CD14-positive monocyte (primary cell): ENCODE results near the gene BLVRB. TPM values are rescaled to one million over a fixed set of nuclear protein-coding genes. Genes with fewer than 3 reads are reported as not detected.

ENCODE experiments used
- DNase-seq, 3 donors: peaks; one replicate each; pipeline ENCODE4 v3.0.0-alpha.2; 2011 to 2022
- H2AFZ ChIP-seq: 2 replicates; pipeline ENCODE4 v1.6.0; 2012; ENCODE audit warnings: mild to moderate bottlenecking, low read depth, low read length, inconsistent platforms; ENCODE audit not compliant: insufficient read depth, poor library complexity, severe bottlenecking
- H3K27ac ChIP-seq, 2 donors: 1 replicate in 1 of 2; 2 replicates in 1 of 2; pipeline ENCODE4 v1.5.1; 2012 to 2013; ENCODE audit warnings: low read length in 2 of 2, control low read depth in 1 of 2, inconsistent platforms in 1 of 2, low read depth in 1 of 2, mild to moderate bottlenecking in 1 of 2
- H3K27me3 ChIP-seq, 2 donors: one replicate each; pipeline versions ENCODE4 v1.6.0 to v1.6.1; 2011 to 2013; ENCODE audit warnings: low read length in 2 of 2; ENCODE audit not compliant: control insufficient read depth in 2 of 2, insufficient read depth in 2 of 2
- H3K36me3 ChIP-seq, 2 donors: replicated peaks in 1 of 2; 1 replicate in 1 of 2; 2 replicates in 1 of 2; pipeline versions ENCODE4 v1.5.1 to v1.6.1; 2012 to 2013; ENCODE audit warnings: low read length in 2 of 2, control low read depth in 1 of 2, inconsistent platforms in 1 of 2, mild to moderate bottlenecking in 1 of 2; ENCODE audit not compliant: insufficient read depth in 2 of 2, control insufficient read depth in 1 of 2
- H3K4me1 ChIP-seq, 2 donors: 1 replicate in 1 of 2; 2 replicates in 1 of 2; pipeline versions ENCODE4 v1.5.1 to v1.6.1; 2012 to 2013; ENCODE audit warnings: low read length in 2 of 2, control low read depth in 1 of 2, inconsistent platforms in 1 of 2, mild to moderate bottlenecking in 1 of 2, moderate library complexity in 1 of 2; ENCODE audit not compliant: insufficient read depth in 2 of 2, control insufficient read depth in 1 of 2
- H3K4me2 ChIP-seq: replicated peaks from 2 replicates; pipeline ENCODE3; 2012; ENCODE audit warnings: low read length, moderate library complexity, mild to moderate bottlenecking; ENCODE audit not compliant: poor library complexity, severe bottlenecking; ENCODE audit errors: extremely low read depth
- H3K4me3 ChIP-seq, 3 experiments: fragments of 200-600 bp in 1 of 3; sonication (generic) in 1 of 3; replicated peaks in 1 of 3; 1 replicate in 2 of 3; 2 replicates in 1 of 3; pipeline ENCODE4 v1.5.1; 2011 to 2013; ENCODE audit warnings: low read length in 3 of 3, mild to moderate bottlenecking in 3 of 3, control low read depth in 2 of 3, low read depth in 2 of 3, inconsistent platforms in 1 of 3, moderate library complexity in 1 of 3
- H3K79me2 ChIP-seq: 2 replicates; pipeline ENCODE4 v1.6.0; 2012; ENCODE audit warnings: mild to moderate bottlenecking, control low read depth, inconsistent platforms, low read length, moderate library complexity; ENCODE audit not compliant: insufficient read depth
- H3K9ac ChIP-seq: 2 replicates; pipeline ENCODE4 v1.6.0; 2017; ENCODE audit warnings: low read length, mild to moderate bottlenecking; ENCODE audit not compliant: insufficient read depth, poor library complexity, severe bottlenecking
- H3K9me3 ChIP-seq, 2 donors: replicated peaks in 1 of 2; 1 replicate in 1 of 2; 2 replicates in 1 of 2; pipeline versions ENCODE4 v1.5.1 to v1.6.1; 2012 to 2013; ENCODE audit warnings: low read length in 2 of 2, control low read depth in 1 of 2; ENCODE audit not compliant: control insufficient read depth in 1 of 2, insufficient read depth in 1 of 2
- H4K20me1 ChIP-seq: 2 replicates; pipeline ENCODE4 v1.6.0; 2012; ENCODE audit warnings: mild to moderate bottlenecking, low read length, control low read depth, moderate library complexity; ENCODE audit not compliant: insufficient read depth
- H3K27ac Mint-ChIP-seq, 7 donors: one replicate each; pipeline ENCODE4 v1.8.0; 2020; ENCODE audit warnings: mild to moderate bottlenecking in 7 of 7, mixed read lengths in 7 of 7, moderate library complexity in 6 of 7, inconsistent platforms in 2 of 7
- H3K27me3 Mint-ChIP-seq, 3 donors: one replicate each; pipeline ENCODE4 v1.8.0; 2021 to 2022; ENCODE audit warnings: low read depth in 3 of 3, mild to moderate bottlenecking in 3 of 3, mixed read lengths in 3 of 3, moderate library complexity in 3 of 3, inconsistent platforms in 1 of 3
- H3K36me3 Mint-ChIP-seq, 2 donors: one replicate each; pipeline ENCODE4 v1.8.0; 2020; ENCODE audit warnings: mixed read lengths in 2 of 2, inconsistent platforms in 1 of 2, mild to moderate bottlenecking in 1 of 2
- H3K4me1 Mint-ChIP-seq: one replicate; pipeline ENCODE4 v1.8.0; 2020; ENCODE audit warnings: mild to moderate bottlenecking, mixed read lengths
- H3K4me3 Mint-ChIP-seq, 2 donors: one replicate each; pipeline ENCODE4 v1.8.0; 2020; ENCODE audit warnings: mild to moderate bottlenecking in 2 of 2, mixed read lengths in 2 of 2, moderate library complexity in 1 of 2
- H3K9me3 Mint-ChIP-seq, 7 donors: one replicate each; pipeline ENCODE4 v1.8.0; 2020 to 2022; ENCODE audit warnings: mixed read lengths in 7 of 7, mild to moderate bottlenecking in 6 of 7, moderate library complexity in 6 of 7, inconsistent platforms in 2 of 7
- WGBS: methylation state at CpG from one replicate; pipeline ENCODE4 v1.1.5; 2013; ENCODE audit warnings: missing lambda C conversion rate; ENCODE audit not compliant: insufficient coverage; 5-methylcytosine and 5-hydroxymethylcytosine counted together
- intact Hi-C, 2 donors: fragments of 100-400 bp; cut with micrococcal nuclease; formaldehyde crosslinking; loops; one replicate each; pipeline versions ENCODE4 v1.15.0 to v1.15.1; 2023
- polyA plus RNA-seq, 3 donors: library from polyadenylated mRNA; depleted of rRNA in 1 of 3; unstranded in 2 of 3; stranded (reverse) in 1 of 3; fragments of 300-500 nt in 2 of 3; fragments of >200 nt in 1 of 3; fragmentation: Illumina TruSeq in 2 of 3; gene quantifications; 1 replicate in 2 of 3; 2 replicates in 1 of 3; pipeline ENCODE4 v1.2.3, GENCODE V29; 2012 to 2021
- TF ChIP-seq, protein P1 (sequence below): fragments of 200-600 bp; IDR thresholded peaks from one replicate; pipeline ENCODE4 v1.8.0; 2022; ENCODE audit warnings: antibody characterized with exemption, mild to moderate bottlenecking

The BLVRB gene
- polyA plus RNA-seq, 3 donors, result 299 to 625 (median 601) TPM

DNA sequence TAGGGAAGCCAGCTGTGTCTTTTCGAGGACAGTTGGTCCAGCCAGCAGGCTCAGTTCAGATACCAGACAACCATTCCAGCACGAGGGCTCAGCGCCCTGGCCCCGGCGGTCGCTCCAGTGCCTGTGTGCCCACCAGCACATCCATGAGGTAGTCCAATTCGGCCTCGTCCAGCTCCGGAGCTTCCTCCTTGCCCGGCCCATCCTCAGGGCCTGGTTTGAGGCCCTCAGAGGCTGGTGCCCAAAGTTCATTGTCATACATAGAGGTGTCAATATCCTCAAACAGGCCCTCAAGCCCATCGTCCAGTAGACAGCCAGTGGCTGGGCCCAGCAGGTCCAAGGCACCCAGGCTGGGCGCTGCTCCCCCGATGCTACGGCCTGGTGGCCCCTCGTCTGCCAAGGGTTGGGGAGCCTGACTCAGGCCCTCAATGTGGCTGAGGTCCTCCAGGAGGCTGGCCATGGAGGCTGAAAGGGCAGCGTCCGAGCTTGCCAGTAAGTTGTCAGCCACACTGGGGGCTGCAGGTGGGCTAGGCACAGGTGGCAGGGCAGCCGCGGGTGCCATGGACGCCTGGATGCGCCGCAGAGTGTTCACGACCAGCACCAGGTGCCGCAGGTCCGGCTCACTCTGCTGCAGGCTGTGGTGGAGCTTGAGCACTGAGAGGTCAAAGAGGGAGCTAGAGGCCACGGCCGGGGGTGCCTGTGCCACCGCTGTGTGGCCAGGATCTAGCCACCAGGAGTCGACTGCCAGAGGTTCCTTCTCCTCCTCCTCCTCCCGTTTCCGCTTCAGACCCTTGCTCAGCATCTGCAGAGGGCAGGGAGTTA is 42.6 kb downstream of the BLVRB start:
- H3K4me3 ChIP-seq, result no peak overlapping the region
- no peaks in the 10 kb centered on the region for H3K9me3 ChIP-seq
- intact Hi-C loops, result loop anchor here in 1 of 2 donors (10.0 kb wide), 1 partner anchor 118 kb away; no protein-coding TSS in a partner anchor
- H3K4me2 ChIP-seq, result no peak overlapping the region
- Mint-ChIP-seq H3K27me3 (peaks cover 0 to 5% (median under 1%) of the 10 kb centered on the region in 3 donors), H3K4me3 (no peak overlapping the region), H3K9me3 (no peaks in the 10 kb centered on the region), H3K4me1 (peaks cover 30% of the 10 kb centered on the region), H3K27ac (peak overlapping the region in 2 of 7 donors; percentile 62 to 95), H3K36me3 (peaks cover 14 to 15% of the 10 kb centered on the region in 2 donors)
- no peak overlapping the region for H3K27ac ChIP-seq
- peaks cover 22% of the 10 kb centered on the region for H4K20me1 ChIP-seq
- TF ChIP-seq, protein P1, sequence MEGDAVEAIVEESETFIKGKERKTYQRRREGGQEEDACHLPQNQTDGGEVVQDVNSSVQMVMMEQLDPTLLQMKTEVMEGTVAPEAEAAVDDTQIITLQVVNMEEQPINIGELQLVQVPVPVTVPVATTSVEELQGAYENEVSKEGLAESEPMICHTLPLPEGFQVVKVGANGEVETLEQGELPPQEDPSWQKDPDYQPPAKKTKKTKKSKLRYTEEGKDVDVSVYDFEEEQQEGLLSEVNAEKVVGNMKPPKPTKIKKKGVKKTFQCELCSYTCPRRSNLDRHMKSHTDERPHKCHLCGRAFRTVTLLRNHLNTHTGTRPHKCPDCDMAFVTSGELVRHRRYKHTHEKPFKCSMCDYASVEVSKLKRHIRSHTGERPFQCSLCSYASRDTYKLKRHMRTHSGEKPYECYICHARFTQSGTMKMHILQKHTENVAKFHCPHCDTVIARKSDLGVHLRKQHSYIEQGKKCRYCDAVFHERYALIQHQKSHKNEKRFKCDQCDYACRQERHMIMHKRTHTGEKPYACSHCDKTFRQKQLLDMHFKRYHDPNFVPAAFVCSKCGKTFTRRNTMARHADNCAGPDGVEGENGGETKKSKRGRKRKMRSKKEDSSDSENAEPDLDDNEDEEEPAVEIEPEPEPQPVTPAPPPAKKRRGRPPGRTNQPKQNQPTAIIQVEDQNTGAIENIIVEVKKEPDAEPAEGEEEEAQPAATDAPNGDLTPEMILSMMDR, result no peak
- H3K36me3 ChIP-seq, result peaks cover 12 to 13% of the 10 kb centered on the region in 2 donors
- no peak overlapping the region for H3K9ac ChIP-seq
- DNase-seq, result no peak
- peaks cover 19 to 36% of the 10 kb centered on the region in 2 donors for H3K4me1 ChIP-seq
- no peaks in the 10 kb centered on the region for H3K27me3 ChIP-seq
- H2AFZ ChIP-seq, result no peak overlapping the region
- peaks cover 37% of the 10 kb centered on the region for H3K79me2 ChIP-seq
- 96% methylated on average over 25 of the region's 31 CpGs for whole genome bisulfite sequencing

DNA sequence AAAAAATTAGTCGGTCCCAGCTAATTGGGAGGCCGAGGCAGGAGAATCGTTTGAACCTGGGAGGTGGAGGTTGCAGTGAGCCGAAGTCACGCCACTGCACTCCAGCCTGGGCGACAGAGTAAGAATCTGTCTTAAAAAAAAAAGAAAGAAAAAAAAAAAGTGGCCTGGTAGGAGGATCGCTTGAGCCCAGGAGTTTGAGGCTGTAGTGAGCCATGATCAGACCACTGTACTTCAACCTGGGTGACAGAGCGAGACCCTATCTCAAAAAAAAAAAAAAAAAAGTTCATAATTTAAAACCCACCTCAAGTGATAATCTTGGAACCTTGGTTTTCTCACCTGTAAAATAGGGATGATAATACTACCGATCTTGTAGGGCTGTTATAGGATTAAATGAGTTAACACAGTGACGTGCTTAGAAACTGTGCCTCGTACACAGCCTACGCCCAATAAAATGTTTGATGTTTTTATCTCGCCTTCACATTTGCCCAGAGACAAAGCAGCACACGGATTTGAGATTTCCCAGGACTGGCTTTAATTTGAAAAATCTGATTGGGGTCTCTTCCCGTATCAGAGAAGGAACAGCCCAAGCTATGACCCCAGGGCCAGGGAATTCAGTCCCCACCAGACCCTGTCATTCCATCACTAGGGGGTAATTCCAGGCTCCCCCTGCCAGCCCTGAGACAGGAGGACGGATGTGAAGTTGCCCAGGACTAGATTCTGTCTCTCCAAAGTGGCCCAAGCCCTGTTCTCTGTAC is 43.4 kb downstream of the BLVRB start:
- Histone ChIP-seq H3K27ac (peak overlapping the region in 1 of 2 donors; percentile 88), H3K9ac (no peak overlapping the region), H3K79me2 (peaks cover 37% of the 10 kb centered on the region), H2AFZ (no peak overlapping the region), H3K27me3 (no peaks in the 10 kb centered on the region), H3K36me3 (peaks cover 12 to 13% of the 10 kb centered on the region in 2 donors), H3K4me3 (no peak overlapping the region), H3K9me3 (no peaks in the 10 kb centered on the region), H4K20me1 (peaks cover 22% of the 10 kb centered on the region), H3K4me2 (no peak overlapping the region), H3K4me1 (peaks cover 27 to 44% of the 10 kb centered on the region in 2 donors)
- DNase-seq, result no peak
- Mint-ChIP-seq H3K27ac (peak overlapping the region in 5 of 7 donors; percentile 35 to 95 (median 83)), H3K9me3 (no peaks in the 10 kb centered on the region), H3K36me3 (peaks cover 14 to 15% of the 10 kb centered on the region in 2 donors), H3K4me3 (no peak overlapping the region), H3K27me3 (peaks cover 0 to 4% (median 1%) of the 10 kb centered on the region in 3 donors), H3K4me1 (peaks cover 37% of the 10 kb centered on the region)
- 92% methylated on average over 7 of the region's 16 CpGs for WGBS
- intact Hi-C loops, result loop anchor here in 1 of 2 donors (2.0 to 10.0 kb wide), 2 partner anchors 43 to 117 kb away; partner anchors contain the start of gene BLVRB
- TF ChIP-seq, protein P1, result no peak
